Anterior cingulate cortex (tissue), 58 donors: ENCODE data around the gene CCL27.

Source experiments
- DNase-seq, 58 donors: peaks; one replicate each; lab custom pipeline; 2025; lab: John Stamatoyannopoulos, UW

Gene CCL27

DNA sequence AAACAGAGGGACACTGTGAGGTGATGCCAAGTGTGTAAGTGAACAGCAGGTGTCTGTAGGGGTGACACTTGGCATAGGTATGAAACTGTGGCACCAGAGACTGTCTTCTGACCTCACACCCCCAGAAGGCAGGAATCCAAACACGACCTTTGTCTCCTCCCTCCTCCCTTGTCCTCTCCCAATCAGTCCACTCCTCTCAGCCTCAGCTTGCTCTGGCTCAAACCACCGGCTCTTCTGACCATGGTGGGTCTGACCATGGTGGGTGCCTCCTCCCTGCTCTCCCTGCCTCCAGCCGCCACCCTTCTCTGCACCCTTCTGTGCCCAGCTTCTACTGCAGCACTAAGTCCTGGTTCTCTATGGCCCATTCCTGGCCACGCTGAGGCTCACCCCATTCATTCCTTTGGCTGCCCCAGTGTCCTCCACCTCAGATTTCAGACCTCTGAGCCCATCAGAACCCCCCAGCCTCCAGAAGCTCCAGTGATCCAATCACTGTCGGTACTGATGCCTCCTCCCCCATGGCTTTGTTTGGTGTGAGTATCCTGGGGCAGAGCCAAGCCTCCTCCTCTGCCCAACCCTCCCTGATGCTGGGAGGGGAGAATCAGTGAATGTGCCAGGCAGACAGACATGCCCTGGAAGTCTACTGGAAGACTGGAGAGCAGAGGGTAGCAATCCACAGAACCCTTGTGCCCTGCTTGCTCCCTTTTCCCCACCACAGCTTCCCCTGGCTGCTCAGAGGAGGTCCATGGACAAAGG, 31.9 kb downstream of the CCL27 start:
- DNase-seq, result no peak

DNA sequence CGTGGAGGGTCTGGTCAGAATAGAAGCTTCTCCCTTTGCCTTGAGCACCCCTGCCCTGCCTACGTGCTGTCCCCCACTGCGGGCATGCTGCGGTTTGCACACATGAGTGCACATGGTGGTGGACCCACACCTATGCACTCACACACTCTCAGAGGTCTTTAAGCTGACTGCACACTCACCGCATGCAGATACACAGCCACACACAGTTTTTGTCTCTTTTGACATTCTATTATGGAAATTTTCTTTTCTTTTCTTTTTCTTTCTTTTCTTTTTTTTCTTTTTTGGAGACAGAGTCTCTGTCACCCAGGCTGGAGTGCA, 33.0 kb downstream of the CCL27 start:
- DNase-seq, result no peak

DNA sequence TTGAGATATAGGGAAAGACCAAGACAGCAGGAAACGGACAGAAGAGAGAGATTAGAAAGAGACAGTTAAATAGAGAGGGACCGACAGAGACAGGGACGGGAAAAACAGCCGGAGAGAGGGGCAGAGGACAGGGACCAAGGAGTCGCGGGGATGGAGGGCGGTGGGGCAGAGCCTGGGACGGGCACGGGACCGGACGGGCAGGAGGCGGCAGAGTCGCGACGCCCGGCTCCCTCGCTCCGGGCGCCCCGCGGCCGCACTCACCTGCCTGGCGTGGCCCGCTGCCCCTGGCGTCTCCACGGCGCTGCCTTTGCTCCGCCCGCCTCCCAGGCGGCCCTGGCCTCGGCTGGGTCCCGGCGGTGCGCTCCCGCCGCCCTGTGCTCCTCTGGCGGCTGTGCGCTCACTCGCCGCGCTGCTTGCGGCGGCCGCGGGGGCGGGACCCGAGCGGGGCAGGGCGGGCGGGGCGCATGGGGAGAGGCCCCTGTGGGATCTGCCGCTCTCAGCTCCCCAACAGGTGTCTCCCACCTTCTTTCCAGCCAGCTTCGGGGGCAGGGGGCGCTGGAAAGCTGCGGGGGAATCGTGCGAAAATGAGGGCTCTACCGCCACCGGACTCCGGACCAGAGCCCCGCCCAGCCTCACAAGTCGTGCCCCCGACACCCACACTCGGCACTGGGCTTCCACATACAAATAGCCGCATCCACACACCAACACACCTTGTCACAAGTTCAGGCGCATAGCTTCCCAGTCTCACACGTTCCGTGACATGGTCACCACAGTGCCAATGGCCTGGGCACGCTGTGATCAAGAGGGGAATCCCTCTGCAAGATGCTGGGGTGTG, 33.6 kb downstream of the CCL27 start, which contains the start of gene ARID3C:
TSS of gene ARID3C (minus strand) at position 411 of the 835 bp plus-strand sequence. CDS start 1,052 bp downstream, outside the sequence.
- DNase-seq, result peak in 2 of 58 donors; percentile 21 to 28

DNA sequence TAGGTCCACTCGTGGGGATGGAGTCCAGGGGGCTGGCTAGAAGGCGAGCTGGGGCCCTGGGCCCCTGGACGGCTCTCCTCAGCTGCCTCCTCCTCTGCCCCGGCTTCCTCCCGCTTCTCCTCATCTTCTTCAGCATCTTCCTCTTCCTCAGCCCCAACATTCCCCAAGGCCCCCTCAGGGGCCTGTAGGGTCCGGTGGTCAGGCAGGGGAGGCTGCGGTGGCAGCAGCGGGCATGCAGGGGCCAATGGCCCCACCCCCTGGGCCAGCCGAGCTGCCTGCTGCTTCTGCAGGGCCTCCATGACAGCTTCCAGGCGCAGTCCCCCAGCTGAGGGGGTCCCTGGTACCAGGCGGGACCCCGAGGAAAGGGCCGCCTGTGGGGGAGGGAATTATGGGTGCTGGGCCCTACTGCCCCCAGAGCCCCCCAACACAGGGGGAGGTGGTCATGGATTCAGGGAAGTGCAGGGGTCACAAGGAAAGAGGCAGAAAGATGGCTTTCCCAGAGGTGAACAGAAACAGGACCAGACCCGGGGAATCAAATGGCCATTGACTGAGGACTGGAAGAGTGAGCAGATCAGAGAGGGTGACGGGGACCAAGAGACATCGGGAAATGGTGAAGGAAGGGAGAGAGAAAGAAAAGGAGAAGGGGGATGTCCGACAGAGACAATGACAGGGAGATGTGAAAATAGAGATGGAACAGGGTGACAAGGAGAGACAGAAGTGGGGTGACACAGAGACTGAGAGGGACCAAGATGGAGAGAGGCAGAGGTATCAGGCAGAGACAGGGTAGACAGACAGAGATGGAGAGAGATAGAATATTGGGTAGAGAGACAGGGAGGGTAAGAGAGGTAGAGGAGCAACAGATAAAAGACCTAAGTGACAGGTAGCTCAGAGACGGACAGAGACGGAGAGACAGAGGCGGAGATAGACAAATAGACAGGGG, 34.5 kb downstream of the CCL27 start:
- DNase-seq, result no peak

DNA sequence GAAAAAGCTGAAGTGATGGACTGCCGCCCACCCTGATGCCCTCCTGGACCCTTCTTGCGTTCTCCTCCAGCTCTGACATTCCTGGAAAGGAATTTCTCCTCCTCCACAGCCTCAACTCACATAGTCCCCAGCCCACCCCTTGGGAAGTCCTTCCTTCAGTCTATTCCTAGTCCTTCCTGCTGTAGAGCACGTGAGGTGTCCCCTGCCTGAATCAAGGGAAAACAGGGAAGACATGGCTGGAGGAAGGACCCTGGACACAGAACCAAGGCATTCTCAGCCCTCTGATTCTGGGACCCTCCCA, 37.3 kb downstream of the CCL27 start:
- DNase-seq, result no peak

DNA sequence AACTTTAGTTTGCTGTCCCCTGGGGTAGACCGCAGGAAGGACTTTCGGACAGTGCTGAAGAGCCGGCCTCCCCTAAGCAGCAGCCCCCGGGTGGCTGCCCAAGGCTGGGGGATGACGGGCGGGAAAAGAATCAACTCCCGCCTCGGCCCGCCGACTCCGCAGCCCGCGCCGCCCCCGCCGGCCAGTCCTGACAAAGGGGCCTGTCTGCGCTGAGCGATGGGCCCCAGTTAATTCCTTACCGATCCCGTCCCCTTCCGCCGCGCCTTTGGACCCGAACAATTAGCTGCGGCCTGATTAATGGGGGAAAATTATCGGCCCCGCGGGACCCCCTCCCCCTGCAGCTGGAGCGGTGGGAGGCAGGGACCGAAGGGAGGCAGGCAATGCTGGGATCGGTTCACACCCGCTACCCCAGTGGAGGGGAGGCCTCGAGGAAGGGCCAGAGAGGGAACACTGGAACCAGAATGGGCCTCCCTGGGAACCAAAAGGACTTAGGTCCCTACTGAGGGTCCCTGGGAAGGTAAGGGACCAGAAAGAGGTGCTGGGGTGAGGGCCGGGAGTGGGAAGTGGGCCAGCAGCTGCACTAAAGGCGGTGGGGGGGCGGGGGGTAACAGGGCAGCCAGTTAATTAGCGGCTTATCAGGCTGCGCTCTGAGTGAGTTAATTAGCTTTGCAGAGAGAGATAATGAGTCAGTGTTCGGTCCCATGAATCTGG, 37.8 kb downstream of the CCL27 start:
- DNase-seq, result no peak

DNA sequence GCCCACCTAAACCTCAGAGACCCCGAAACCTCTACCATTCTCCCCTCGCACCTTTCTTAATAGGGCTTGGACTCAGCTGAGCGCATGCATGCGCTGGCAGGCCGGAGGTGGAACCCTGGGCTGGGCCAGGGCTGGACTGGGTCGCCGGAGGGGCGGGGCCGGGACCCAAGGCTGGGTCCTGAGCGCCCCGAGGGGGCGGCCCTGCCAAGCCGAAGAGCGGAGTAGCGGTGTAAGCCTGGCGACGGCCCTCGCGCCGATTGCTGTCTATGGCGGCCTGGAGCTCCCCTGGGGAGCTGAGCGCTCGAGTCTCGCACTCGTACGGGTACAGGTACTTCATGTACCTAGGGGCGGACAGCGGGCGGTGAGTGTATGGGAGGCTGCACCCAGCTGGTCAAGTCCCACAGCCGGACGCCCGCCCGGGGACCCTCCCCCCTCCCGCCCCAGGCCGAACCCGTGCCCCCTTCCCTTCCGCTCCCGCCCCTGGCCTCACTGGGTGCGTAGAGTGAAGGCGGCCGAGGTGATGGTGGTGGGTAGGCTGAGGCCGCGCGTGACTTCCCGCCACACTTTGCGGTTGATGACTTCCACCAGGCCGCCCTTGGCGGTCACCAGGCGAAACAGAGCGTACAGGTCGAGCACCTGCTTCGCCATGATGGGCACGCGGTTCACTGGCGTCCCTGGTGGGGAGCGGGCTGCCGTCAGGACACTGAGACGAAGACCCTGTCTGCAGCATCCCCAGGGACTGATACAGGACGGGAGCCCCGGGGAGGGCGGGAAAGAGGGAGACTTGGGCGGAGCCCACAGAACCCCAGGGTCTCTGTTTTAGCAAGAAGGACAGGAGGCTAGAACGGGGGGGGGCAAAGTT, 38.9 kb downstream of the CCL27 start:
- DNase-seq, result no peak

DNA sequence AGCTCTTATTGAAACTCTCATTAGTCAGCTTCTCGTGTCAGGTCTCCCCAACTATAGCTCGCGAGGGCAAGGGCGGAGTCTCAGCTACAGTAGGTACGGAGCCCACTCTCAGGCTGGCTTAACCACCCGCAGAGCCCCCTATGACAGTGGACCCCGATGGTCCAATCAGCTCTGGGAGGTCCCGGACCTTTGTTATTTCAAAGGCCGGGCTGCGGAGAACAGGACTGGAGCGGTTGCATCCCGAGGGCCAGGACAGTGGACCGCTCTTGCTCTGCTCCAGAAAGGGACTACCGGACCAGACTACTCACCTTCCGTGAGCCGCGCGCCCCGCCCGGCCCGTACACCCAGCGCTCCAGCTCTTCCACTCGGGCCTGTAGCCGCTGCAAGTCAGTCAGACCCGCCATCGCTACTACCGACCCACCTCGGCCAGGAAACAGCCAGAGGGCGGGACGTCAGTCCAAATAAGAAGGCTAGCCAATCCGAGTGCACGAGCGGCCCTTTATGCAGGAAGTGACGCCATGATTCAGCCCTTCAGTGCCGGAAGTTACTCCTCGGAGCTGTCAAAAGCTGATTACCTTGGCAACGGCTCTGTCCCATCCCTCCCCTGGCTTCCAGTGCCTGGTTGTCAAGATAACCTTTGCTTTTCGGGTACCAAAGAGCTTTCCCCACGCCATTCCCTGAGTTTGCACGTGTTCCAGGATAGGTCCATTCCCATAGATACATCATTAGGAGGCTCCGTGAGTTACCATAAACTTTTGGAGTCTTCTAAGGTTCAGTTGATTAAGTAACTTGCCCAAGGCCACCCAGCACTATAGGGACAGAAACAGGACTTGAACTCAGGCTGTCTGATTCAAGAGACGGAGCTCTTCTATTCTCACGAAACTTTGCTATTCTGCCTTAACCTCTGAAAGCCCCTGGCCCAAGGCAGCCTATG, 42.1 kb downstream of the CCL27 start, which contains the start of gene DCTN3:
TSS of gene DCTN3 (minus strand) at position 435 of the 934 bp plus-strand sequence. CDS start at position 404, 31 bp downstream.
- peak; percentile 38 to 97 (median 90) for DNase-seq

DNA sequence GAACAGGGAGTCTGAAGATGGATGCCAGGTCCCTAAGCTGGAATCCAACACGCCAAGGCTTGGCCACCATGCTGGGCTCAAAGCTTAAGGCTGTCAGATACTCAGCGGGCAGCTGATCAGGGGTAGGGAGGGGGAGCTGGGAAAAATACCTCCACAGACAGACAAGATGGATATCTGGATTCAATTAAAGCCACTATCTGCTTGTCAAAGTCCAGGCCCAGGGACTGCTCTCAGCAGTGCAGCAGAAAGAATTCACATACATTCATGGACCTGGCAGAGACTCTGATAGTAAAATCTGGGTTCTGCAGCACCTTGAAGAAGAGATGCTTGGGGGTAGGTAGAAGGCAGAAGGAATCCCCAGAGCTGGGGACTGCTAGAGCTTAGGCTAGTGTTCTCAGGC, 47.3 kb downstream of the CCL27 start:
- no peak for DNase-seq

DNA sequence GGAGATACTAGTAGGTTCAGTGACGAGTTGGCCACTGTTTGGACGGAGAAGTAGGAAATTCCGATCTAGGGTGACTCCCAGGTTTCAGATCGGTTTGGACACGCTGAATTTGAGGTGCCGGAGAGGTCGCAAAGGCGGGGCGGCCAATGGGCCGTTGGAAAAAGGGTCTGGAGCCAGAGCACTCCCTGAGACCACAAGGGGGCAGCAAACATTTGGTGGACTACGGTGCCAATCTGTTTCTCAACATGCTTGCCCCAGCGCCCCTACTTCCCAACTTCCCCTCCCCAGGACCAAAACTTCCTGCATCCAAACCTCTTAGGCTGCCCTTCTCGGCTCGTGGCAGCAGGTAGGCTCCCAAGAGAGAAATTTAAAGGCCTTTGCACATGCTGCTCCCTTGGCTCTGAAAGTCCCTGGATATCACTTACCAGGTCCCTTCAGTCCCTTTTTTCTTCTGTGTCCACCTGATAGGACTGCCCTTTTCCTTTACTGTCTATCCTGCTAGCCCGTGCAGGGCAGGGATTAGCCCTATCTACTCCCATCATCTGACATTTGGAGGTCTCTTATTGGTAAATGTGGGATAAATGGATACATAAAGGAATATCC, 49.6 kb downstream of the CCL27 start:
- peak in 54 of 58 donors; percentile 17 to 83 (median 55) for DNase-seq
